Right cardiac atrium (tissue), 5 donors: ENCODE results near the gene SSR2. TPM values are rescaled to one million over a fixed set of nuclear protein-coding genes. Genes with fewer than 3 reads are reported as not detected.

Experiments used
- ATAC-seq, 2 donors: fragments of 200-7000 bp; cut with Tn5 transposase; one replicate each; pipeline versions ENCODE4 v1.8.0 to v1.9.1; 2020; ENCODE audit warnings: moderate library complexity in 2 of 2, mild to moderate bottlenecking in 1 of 2
- DNase-seq, 3 donors: peaks; one replicate each; pipeline ENCODE4 v3.0.0-alpha.2; 2020
- H3K27ac ChIP-seq: one replicate; pipeline ENCODE4 v1.5.1; 2013; ENCODE audit warnings: mild to moderate bottlenecking, low read length, control low read depth, moderate library complexity
- H3K27me3 ChIP-seq: one replicate; pipeline ENCODE4 v1.6.1; 2013; ENCODE audit not compliant: control insufficient read depth, insufficient read depth
- H3K4me1 ChIP-seq: one replicate; pipeline ENCODE4 v1.6.1; 2013; ENCODE audit warnings: low read length; ENCODE audit not compliant: control insufficient read depth, insufficient read depth
- H3K4me3 ChIP-seq: one replicate; pipeline ENCODE4 v1.5.1; 2013; ENCODE audit warnings: low read length, control low read depth
- H3K9me3 ChIP-seq: one replicate; pipeline ENCODE4 v1.6.1; 2013; ENCODE audit warnings: low read length; ENCODE audit not compliant: control insufficient read depth
- WGBS: extraction: QIAGEN DNeasy Blood & Tissue Kit; methylation state at CpG from one replicate; pipeline ENCODE4 v1.1.7; 2013; 5-methylcytosine and 5-hydroxymethylcytosine counted together
- intact Hi-C, 4 donors: fragments of 100-400 bp; cut with DNase I; formaldehyde crosslinking; loops; one replicate each; pipeline versions ENCODE4 v1.11.0 to v1.14.0; 2022 to 2023
- long read RNA-seq, 4 donors: library from polyadenylated mRNA; unstranded; transcript quantifications; one replicate each; pipeline ENCODE4 v2.0.0, GENCODE V29; 2020 to 2021
- polyA plus RNA-seq: library from polyadenylated mRNA; stranded (reverse); fragments of 200-250 nt; gene quantifications from one replicate; pipeline ENCODE4 v1.2.3, GENCODE V29; 2013
- total RNA-seq, 4 donors: library from RNA; stranded (reverse); fragmentation: NEBNext Ultra II Directional; extraction: Animal tissue kit (Norgen Biotek cat#: 25700); gene quantifications; one replicate each; pipeline ENCODE4 v1.2.1, GENCODE V29; 2021
- donor health status: healthy with polysubstance abuse.
- donor health status: DM: no; HTN: yes; CAD: no.
- donor health status: DM: no; HTN: no; CAD: no.
- donor health status: DM: no; HTN: yes; CAD: no; lungs with severe emphysema.
- donor health status: DM: yes; HTN: yes; CAD: no.

The SSR2 gene
- total RNA-seq (100 to 1,000 TPM in 1 of 4 donors, 10 to 100 TPM in 3; 82.0 to 112 (median 93.1) TPM), polyA plus RNA-seq (93.3 TPM)
- long read RNA-seq, donor 1, transcript SSR2-201 (6 exons, 1,116 nt): major isoform, 105 of 115 reads
- long read RNA-seq, donor 1, partial matches to known transcripts: 6 of 115 reads
- long read RNA-seq, donor 1, other reads (novel, unspliced or antisense): 0 of 115 reads
- long read RNA-seq, donor 2, transcript SSR2-201 (6 exons, 1,116 nt): major isoform, 33 of 35 reads
- long read RNA-seq, donor 2, partial matches to known transcripts: 2 of 35 reads
- long read RNA-seq, donor 2, other reads (novel, unspliced or antisense): 0 of 35 reads
- long read RNA-seq, donor 3, transcript SSR2-201 (6 exons, 1,116 nt): major isoform, 158 of 176 reads
- long read RNA-seq, donor 3, partial matches to known transcripts: 10 of 176 reads
- long read RNA-seq, donor 3, other reads (novel, unspliced or antisense): 3 of 176 reads
- long read RNA-seq, donor 4, transcript SSR2-201 (6 exons, 1,116 nt): major isoform, 28 of 31 reads
- long read RNA-seq, donor 4, partial matches to known transcripts: 2 of 31 reads
- long read RNA-seq, donor 4, other reads (novel, unspliced or antisense): 0 of 31 reads

- intact Hi-C loops: no loop called here
- Histone ChIP-seq H3K27me3 (no peaks in the 10 kb centered on the region), H3K9me3 (no peaks in the 10 kb centered on the region), H3K27ac (peak within 1 kb of the TSS; percentile 88), H3K4me1 (no peaks in the 10 kb centered on the region), H3K4me3 (peak within 1 kb of the TSS; percentile 88)
- DNase-seq: peak; percentile 87 to 92 (median 90)
- 0% methylated on average over 45 of the region's 45 CpGs for WGBS
- ATAC-seq: peak; percentile 97 to 98
These were observed at the start of gene SSR2 for GRCh38 chr1:156020293-156021092. TSS of gene SSR2 (minus strand) at chr1:156020951. CDS start at chr1:156020167, 784 bp downstream.

GRCh38 chr1:156070548-156070947 is 49.8 kb upstream of the SSR2 start:
- no peaks in the 10 kb centered on the region for H3K27me3 ChIP-seq
- no peak overlapping the region for H3K27ac ChIP-seq
- no peaks in the 10 kb centered on the region for H3K9me3 ChIP-seq
- intact Hi-C loops: no loop called here
- H3K4me1 ChIP-seq: no peaks in the 10 kb centered on the region
- no peak for ATAC-seq
- 44% methylated on average over 4 of the region's 4 CpGs for whole genome bisulfite sequencing
- peak in 2 of 3 donors; percentile 35 to 37 for DNase-seq
- no peak overlapping the region for H3K4me3 ChIP-seq

DNA sequence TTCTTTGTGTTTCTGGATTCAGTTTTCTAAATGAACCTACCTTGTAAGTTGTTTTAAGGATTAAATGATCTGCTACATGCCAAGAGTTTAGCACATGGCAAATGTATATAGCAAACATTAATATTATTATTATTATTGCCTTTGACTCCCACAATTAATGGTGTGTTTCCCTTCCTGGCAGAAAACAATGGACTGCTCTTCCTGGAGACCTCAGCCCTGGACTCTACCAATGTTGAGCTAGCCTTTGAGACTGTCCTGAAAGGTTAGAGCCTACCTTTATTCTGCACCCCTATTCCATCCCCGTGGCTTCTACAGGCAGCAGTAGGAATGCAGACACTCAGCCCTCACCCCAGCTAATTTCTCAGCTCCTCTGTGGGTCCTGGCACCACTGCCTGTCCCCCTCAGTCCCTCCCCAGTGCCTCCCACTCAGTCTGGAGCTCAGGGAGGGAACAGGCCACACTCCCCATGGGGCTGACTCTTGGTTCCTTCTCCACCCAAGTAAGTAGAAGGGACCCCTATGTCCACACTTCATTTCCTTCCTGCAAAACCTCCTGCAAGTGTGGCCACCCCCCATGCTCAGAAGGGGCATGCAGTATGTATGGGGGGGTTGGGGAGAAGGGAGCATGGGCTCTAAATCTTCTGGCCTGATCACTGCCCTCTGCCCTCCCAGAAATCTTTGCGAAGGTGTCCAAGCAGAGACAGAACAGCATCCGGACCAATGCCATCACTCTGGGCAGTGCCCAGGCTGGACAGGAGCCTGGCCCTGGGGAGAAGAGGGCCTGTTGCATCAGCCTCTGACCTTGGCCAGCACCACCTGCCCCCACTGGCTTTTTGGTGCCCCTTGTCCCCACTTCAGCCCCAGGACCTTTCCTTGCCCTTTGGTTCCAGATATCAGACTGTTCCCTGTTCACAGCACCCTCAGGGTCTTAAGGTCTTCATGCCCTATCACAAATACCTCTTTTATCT is 49.0 kb upstream of the SSR2 start:
- no peaks in the 10 kb centered on the region for H3K4me1 ChIP-seq
- no peak for ATAC-seq
- peak in 2 of 3 donors; percentile 5 to 19 for DNase-seq
- no peak overlapping the region for H3K27ac ChIP-seq
- no peak overlapping the region for H3K4me3 ChIP-seq
- no peaks in the 10 kb centered on the region for H3K27me3 ChIP-seq
- intact Hi-C loops: no loop called here
- no peaks in the 10 kb centered on the region for H3K9me3 ChIP-seq
- WGBS: 63% methylated on average over 3 of the region's 3 CpGs

GRCh38 chr1:156067262-156067661 is 46.5 kb upstream of the SSR2 start:
- WGBS: 78% methylated on average over 2 of the region's 2 CpGs
- DNase-seq (peak in 1 of 3 donors; percentile 3), ATAC-seq (no peak)
- no peaks in the 10 kb centered on the region for H3K9me3 ChIP-seq
- H3K4me1 ChIP-seq: no peaks in the 10 kb centered on the region
- no peaks in the 10 kb centered on the region for H3K27me3 ChIP-seq
- H3K4me3 ChIP-seq: no peak overlapping the region
- intact Hi-C loops: no loop called here
- H3K27ac ChIP-seq: no peak overlapping the region

- DNase-seq (no peak), ATAC-seq (no peak)
- H3K27me3 ChIP-seq: no peaks in the 10 kb centered on the region
- intact Hi-C loops: no loop called here
- H3K4me3 ChIP-seq: no peak overlapping the region
- H3K27ac ChIP-seq: no peak overlapping the region
- no peaks in the 10 kb centered on the region for H3K9me3 ChIP-seq
- 74% methylated on average over 16 of the region's 16 CpGs for WGBS
- no peaks in the 10 kb centered on the region for H3K4me1 ChIP-seq
These were observed 45.1 kb upstream of the SSR2 start for GRCh38 chr1:156065871-156066270.

GRCh38 chr1:156065212-156065611 is 44.5 kb upstream of the SSR2 start:
- 94% methylated on average over 3 of the region's 3 CpGs for WGBS

GRCh38 chr1:156064615-156065014 is 43.9 kb upstream of the SSR2 start:
- no peak overlapping the region for H3K27ac ChIP-seq
- H3K9me3 ChIP-seq: no peaks in the 10 kb centered on the region
- no peaks in the 10 kb centered on the region for H3K4me1 ChIP-seq
- H3K27me3 ChIP-seq: no peaks in the 10 kb centered on the region
- DNase-seq (no peak), ATAC-seq (no peak)
- intact Hi-C loops: no loop called here
- H3K4me3 ChIP-seq: no peak overlapping the region
- WGBS: 95% methylated on average over 2 of the region's 2 CpGs

More at GRCh38 chr1:156065212-156065611, 44.5 kb upstream of the SSR2 start:
- intact Hi-C loops: no loop called here
- no peak for DNase-seq
- Histone ChIP-seq H3K9me3 (no peaks in the 10 kb centered on the region), H3K27ac (no peak overlapping the region), H3K4me1 (no peaks in the 10 kb centered on the region), H3K27me3 (no peaks in the 10 kb centered on the region), H3K4me3 (no peak overlapping the region)
- no peak for ATAC-seq

DNA sequence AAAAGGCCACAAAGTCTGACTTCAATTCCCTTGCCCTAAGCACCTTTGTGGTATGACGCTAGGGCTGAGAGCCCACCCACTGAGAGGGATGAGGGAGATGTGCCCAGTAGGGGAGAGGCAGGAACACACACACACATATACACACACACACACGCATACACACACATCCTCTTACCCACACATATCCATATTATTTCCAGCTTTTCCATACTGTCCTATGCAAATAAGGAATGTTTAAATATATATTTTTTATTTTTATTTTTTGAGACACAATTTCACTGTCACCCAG is 43.2 kb upstream of the SSR2 start:
- intact Hi-C loops: no loop called here
- WGBS: 66% methylated on average over 2 of the region's 2 CpGs
- Histone ChIP-seq H3K9me3 (no peaks in the 10 kb centered on the region), H3K4me3 (no peak overlapping the region), H3K27me3 (no peaks in the 10 kb centered on the region), H3K4me1 (no peaks in the 10 kb centered on the region), H3K27ac (no peak overlapping the region)
- ATAC-seq: no peak
- no peak for DNase-seq

DNA sequence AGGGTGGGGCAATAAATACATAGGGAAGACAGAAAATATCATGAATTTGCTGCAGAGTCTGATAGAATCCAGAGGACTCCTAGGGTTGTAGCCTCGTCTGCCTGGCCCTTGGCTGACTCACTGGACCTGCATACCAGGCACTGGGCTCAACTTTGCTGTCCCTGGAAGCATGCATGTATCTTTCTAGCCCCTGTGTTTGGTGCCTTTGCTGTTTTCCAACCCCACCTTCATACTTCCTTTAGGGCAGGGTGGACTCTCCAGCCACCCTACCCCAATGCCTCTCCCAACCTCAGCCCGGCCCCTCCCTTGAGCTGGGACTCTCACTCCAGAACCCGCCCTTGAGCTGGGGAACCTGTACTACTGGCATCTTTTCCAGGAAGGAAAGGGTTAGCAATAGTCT is 41.4 kb upstream of the SSR2 start:
- Histone ChIP-seq H3K4me1 (no peaks in the 10 kb centered on the region), H3K27me3 (no peaks in the 10 kb centered on the region), H3K4me3 (no peak overlapping the region), H3K9me3 (no peaks in the 10 kb centered on the region), H3K27ac (no peak overlapping the region)
- ATAC-seq (no peak), DNase-seq (no peak)
- intact Hi-C loops: no loop called here
- 90% methylated on average over 3 of the region's 3 CpGs for WGBS

- H3K4me1 ChIP-seq: no peaks in the 10 kb centered on the region
- ATAC-seq (peak; percentile 10 to 15), DNase-seq (peak in 1 of 3 donors; percentile 18)
- H3K4me3 ChIP-seq: no peak within 1 kb of the TSS
- 53% methylated on average over 11 of the region's 11 CpGs for WGBS
- intact Hi-C loops: no loop called here
- H3K9me3 ChIP-seq: no peaks in the 10 kb centered on the region
- no peak within 1 kb of the TSS for H3K27ac ChIP-seq
- H3K27me3 ChIP-seq: no peaks in the 10 kb centered on the region
These were observed 40.3 kb upstream of the SSR2 start, which contains the start of gene RAB25 for GRCh38 chr1:156060937-156061636. TSS of gene RAB25 (plus strand) at chr1:156061160. CDS start at chr1:156061401, 241 bp downstream.
